ENCODE data around the gene TXLNB. TPM values are rescaled to one million over a fixed set of nuclear protein-coding genes. Genes with fewer than 3 reads are reported as not detected.

Gene TXLNB
- total RNA-seq, 6 donors from 2014 or later, result 0.52 to 4.2 (median 0.94) TPM

DNA sequence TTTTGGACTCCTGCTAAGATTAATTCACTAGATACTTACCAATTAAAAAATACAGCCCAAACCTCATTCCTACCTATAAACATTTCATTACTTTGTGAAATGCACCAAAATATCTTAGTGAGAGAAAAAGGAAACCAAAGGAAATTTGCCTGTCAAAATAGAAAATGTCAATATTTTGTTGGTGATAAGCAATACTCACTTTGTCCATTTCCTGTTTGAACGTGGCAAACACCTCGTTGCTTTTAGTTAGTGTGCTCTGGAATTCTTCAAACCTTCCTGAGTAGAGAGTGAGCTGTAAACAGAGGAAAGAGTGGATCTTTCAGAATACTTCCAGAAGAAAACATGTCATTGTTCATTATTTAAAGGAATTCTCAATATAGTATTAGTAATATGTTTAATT lies 44.2 kb downstream of the TXLNB start:
- Histone ChIP-seq H3K9me3 (no peaks in the 10 kb centered on the region), H3K27me3 (no peaks in the 10 kb centered on the region), H3K36me3 (no peaks in the 10 kb centered on the region), H3K27ac (no peak overlapping the region), H3K4me3 (no peak overlapping the region), H3K4me1 (peaks cover 0 to 15% (median 12%) of the 10 kb centered on the region in 4 donors)
- TF ChIP-seq POLR2A (IDR thresholded peaks at IDR 0.05) (no peak), POLR2AphosphoS5 (IDR thresholded peaks at IDR 0.05) (no peak), EP300 (IDR thresholded peaks at IDR 0.05) (no peak)
- TF ChIP-seq, protein P1, sequence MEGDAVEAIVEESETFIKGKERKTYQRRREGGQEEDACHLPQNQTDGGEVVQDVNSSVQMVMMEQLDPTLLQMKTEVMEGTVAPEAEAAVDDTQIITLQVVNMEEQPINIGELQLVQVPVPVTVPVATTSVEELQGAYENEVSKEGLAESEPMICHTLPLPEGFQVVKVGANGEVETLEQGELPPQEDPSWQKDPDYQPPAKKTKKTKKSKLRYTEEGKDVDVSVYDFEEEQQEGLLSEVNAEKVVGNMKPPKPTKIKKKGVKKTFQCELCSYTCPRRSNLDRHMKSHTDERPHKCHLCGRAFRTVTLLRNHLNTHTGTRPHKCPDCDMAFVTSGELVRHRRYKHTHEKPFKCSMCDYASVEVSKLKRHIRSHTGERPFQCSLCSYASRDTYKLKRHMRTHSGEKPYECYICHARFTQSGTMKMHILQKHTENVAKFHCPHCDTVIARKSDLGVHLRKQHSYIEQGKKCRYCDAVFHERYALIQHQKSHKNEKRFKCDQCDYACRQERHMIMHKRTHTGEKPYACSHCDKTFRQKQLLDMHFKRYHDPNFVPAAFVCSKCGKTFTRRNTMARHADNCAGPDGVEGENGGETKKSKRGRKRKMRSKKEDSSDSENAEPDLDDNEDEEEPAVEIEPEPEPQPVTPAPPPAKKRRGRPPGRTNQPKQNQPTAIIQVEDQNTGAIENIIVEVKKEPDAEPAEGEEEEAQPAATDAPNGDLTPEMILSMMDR (IDR thresholded peaks at IDR 0.05), result no peak
- ATAC-seq (ENCODE audit: low FRiP score in 2 of 2) (no peak), DNase-seq (no peak)
- 11 to 13% methylated on average over 2 of the region's 2 CpGs for WGBS, 2 donors

DNA sequence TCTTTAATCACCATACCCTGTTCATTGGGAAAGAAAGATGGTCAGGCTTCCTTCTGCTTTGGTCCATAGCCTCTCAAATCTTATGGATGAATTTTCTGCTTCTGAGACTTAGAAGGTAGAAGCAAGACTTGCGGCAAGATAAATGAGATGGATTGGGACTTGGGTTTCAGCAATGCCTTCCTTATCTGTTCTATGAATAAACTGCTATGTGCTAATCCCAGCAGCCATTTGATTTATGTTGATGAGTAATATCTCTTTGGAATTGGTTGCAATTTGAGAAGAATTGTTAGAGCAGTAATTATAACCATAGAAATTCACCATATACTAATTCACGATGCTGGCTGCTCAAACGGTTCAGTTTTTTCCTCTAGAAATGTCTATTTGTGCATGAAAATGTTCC lies 48.3 kb downstream of the TXLNB start:
- Histone ChIP-seq H3K4me1 (peaks cover 0 to 13% (median 8%) of the 10 kb centered on the region in 4 donors), H3K4me3 (no peak overlapping the region), H3K27ac (no peak overlapping the region), H3K9me3 (no peaks in the 10 kb centered on the region), H3K36me3 (no peaks in the 10 kb centered on the region), H3K27me3 (no peaks in the 10 kb centered on the region)
- ATAC-seq (ENCODE audit: low FRiP score in 2 of 2) (peak in 1 of 2 donors; percentile 55), DNase-seq (no peak)
- 87 to 91% methylated on average over 3 of the region's 3 CpGs for WGBS, 2 donors
- no peak for TF ChIP-seq POLR2AphosphoS5 (IDR thresholded peaks at IDR 0.05)

DNA sequence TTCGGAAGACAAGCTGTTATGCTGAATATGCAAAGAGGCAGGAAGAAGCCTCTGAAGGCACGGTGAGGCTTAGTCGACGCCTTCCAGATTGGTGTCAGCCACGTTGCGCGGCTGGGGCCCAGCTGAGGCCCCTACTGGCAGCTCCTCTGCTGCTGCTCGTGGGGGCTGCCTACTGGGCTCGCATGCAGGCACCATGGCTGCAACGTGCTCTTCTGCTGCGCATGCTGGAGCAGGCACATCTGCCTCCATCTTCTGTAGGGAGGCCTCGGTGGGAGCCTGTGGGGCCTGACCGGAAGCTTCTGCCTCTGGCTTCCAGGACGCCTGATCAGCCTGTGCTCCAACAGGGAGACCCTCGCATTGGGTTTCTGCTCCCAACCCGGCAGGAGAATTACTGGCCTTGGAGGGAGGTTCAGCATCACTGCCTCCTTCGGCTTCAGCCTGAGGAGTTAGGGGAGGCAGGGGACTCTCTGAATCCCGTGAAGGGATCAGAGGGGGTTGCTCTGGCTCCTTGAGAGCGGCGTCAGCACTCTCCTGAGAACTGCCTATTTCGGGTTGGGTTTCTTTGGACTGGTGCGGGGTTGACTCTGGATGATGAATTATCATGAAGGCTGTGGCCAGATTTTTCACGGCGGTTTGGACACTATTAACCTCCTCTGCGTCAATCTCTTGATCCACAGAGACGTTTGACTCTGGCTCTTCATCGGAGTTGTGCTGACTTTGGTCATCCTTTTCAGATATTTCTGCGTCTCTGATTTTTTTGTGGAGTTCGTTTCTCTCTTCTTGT lies 49.1 kb downstream of the TXLNB start:
- 92 to 93% methylated on average over 19 to 29 of the region's 29 CpGs for WGBS, 2 donors
- Histone ChIP-seq H3K4me1 (peaks cover 0 to 11% (median 8%) of the 10 kb centered on the region in 4 donors), H3K27me3 (no peaks in the 10 kb centered on the region), H3K36me3 (no peaks in the 10 kb centered on the region), H3K27ac (no peak overlapping the region), H3K4me3 (no peak overlapping the region), H3K9me3 (no peaks in the 10 kb centered on the region)
- DNase-seq (peak in 1 of 2 donors; percentile 53), ATAC-seq (ENCODE audit: low FRiP score in 2 of 2) (peak in 1 of 2 donors; percentile 68)
- TF ChIP-seq EP300 (IDR thresholded peaks at IDR 0.05) (no peak), POLR2A (IDR thresholded peaks at IDR 0.05) (no peak), POLR2AphosphoS5 (IDR thresholded peaks at IDR 0.05) (no peak)
- TF ChIP-seq, protein P1 (IDR thresholded peaks at IDR 0.05), result no peak

DNA sequence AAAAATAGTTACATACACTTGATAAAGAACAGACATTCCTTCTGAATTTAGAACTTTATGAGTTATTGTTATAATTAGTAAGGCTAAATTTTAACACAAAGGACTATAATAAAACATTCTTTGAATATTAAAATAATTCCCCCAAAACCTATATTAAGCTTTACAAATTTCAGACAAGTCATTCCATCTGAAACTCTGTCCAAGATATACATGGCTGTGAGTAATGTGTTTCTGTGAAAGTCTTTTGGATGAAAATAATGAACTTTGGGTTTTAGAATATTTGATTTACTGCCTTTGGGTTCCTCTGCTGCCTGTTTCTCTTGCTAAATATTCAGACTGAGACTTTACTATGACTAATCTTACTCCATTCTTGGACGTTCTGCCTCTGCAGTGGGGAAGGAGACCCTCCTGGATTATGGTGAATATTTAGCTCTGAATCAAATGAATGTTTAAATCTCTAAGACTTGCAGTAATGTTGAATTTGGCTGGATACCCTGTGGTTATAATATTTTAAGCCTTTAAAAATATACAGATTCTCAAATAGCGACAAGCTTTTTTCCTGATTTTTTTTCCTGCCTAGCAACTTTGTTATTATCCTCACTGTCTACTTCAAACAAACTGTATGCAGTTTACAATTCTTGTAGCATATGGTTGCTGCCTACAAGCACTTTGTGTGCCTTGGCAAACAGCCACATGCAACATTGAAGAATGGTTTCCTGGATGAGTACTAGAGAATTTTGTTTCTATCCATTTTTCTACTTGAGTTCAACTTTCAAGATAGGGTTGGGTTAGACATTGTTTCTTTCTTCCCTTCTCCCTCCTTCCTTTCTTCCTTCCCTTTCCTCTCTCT lies 51.4 kb downstream of the TXLNB start:
- no peaks in the 10 kb centered on the region for H3K9me3 ChIP-seq
- H3K27ac ChIP-seq, result peak overlapping the region in 1 of 4 donors; percentile 24
- no peaks in the 10 kb centered on the region for H3K36me3 ChIP-seq
- peaks cover 0 to 10% (median 8%) of the 10 kb centered on the region in 4 donors for H3K4me1 ChIP-seq
- no peaks in the 10 kb centered on the region for H3K27me3 ChIP-seq
- TF ChIP-seq EP300 (IDR thresholded peaks at IDR 0.05), result peak in 1 of 4 donors; percentile 31
- no peak for TF ChIP-seq POLR2A (IDR thresholded peaks at IDR 0.05)
- DNase-seq (peak in 1 of 2 donors; percentile 55), ATAC-seq (ENCODE audit: low FRiP score in 2 of 2) (peak in 1 of 2 donors; percentile 46)
- H3K4me3 ChIP-seq, result no peak overlapping the region
- 26 to 29% methylated on average over 2 of the region's 2 CpGs for WGBS, 2 donors

DNA sequence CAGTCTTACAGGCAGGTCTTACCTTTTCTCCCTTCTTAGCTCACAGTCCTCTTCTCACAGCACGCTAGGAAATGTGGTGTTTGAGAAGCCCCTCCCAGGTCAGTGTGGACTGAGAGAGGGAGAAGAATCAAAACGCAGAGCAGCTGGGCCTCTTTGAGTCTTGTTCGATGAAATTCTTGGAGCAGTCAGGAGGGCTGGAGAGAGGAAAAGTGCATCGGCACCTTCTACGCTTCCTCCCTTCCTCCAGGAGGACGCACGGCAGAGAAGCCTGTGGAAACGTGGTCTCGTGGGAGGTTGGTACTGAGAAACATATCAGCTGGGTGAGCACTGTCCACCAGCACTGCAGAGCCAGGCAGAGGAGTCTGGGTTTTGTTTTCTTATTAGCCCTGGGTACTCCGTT lies 52.7 kb downstream of the TXLNB start:
- WGBS, 2 donors, result 71% methylated on average over 10 of the region's 10 CpGs
- Histone ChIP-seq H3K4me3 (no peak overlapping the region), H3K9me3 (no peaks in the 10 kb centered on the region), H3K4me1 (peaks cover 0 to 10% (median 8%) of the 10 kb centered on the region in 4 donors), H3K36me3 (no peaks in the 10 kb centered on the region), H3K27me3 (no peaks in the 10 kb centered on the region), H3K27ac (no peak overlapping the region)
- ATAC-seq (ENCODE audit: low FRiP score in 2 of 2) (no peak), DNase-seq (no peak)
- TF ChIP-seq EP300 (IDR thresholded peaks at IDR 0.05) (no peak), POLR2AphosphoS5 (IDR thresholded peaks at IDR 0.05) (no peak), POLR2A (IDR thresholded peaks at IDR 0.05) (no peak)
- TF ChIP-seq, protein P1 (IDR thresholded peaks at IDR 0.05), result no peak

Measured in upper lobe of left lung (tissue), 6 donors.